OCI-LY1 (cell line): ENCODE results near the gene DAZAP2.

Experiments
- H2AFZ ChIP-seq: fragments of 200-600 bp; sonication (generic), shearing (Covaris generic); 2 replicates; pipeline ENCODE4 v1.6.0; 2014; ENCODE audit warnings: antibody characterized with exemption, mild to moderate bottlenecking, low read length
- H3F3A ChIP-seq: fragments of 200-600 bp; sonication (generic), shearing (Covaris generic); 2 replicates; pipeline ENCODE4 v1.6.0; 2014; ENCODE audit warnings: mild to moderate bottlenecking, antibody characterized with exemption, low read length, moderate library complexity; ENCODE audit not compliant: insufficient read depth
- H3K27ac ChIP-seq: fragments of 200-600 bp; sonication (generic); 2 replicates; pipeline ENCODE4 v1.5.1; 2014; ENCODE audit warnings: low read length, mixed run types, mild to moderate bottlenecking, low read depth; ENCODE audit not compliant: poor library complexity, severe bottlenecking
- H3K27me3 ChIP-seq: fragments of 200-600 bp; sonication (generic); 2 replicates; pipeline ENCODE4 v1.6.0; 2014; ENCODE audit warnings: antibody characterized with exemption, mild to moderate bottlenecking, low read length, moderate library complexity; ENCODE audit not compliant: insufficient read depth
- H3K36me3 ChIP-seq: fragments of 200-600 bp; sonication (generic); 2 replicates; pipeline ENCODE4 v1.6.1; 2014; ENCODE audit warnings: mild to moderate bottlenecking, antibody characterized with exemption, low read length, moderate library complexity, mixed read lengths; ENCODE audit not compliant: insufficient read depth
- H3K4me1 ChIP-seq: fragments of 200-600 bp; sonication (generic); 2 replicates; pipeline ENCODE4 v1.5.1; 2014; ENCODE audit warnings: mild to moderate bottlenecking, low read length, moderate library complexity; ENCODE audit not compliant: insufficient read depth, severe bottlenecking
- H3K4me2 ChIP-seq: fragments of 200-600 bp; sonication (generic), shearing (Covaris generic); 2 replicates; pipeline ENCODE4 v1.6.1; 2014; ENCODE audit warnings: low read length
- H3K4me3 ChIP-seq: fragments of 200-600 bp; sonication (generic); 2 replicates; pipeline ENCODE4 v1.5.1; 2014; ENCODE audit warnings: low read length, low read depth, mild to moderate bottlenecking, mixed read lengths; ENCODE audit not compliant: poor library complexity, severe bottlenecking
- H3K79me2 ChIP-seq: fragments of 200-600 bp; shearing (Covaris generic); 2 replicates; pipeline ENCODE4 v1.6.1; 2016; ENCODE audit warnings: mixed run types, low read length, mixed read lengths; ENCODE audit not compliant: insufficient read depth
- H3K9ac ChIP-seq: fragments of 200-600 bp; sonication (generic), shearing (Covaris generic); 2 replicates; pipeline ENCODE4 v1.6.1; 2014; ENCODE audit warnings: mild to moderate bottlenecking, low read length, mixed read lengths
- H3K9me2 ChIP-seq: fragments of 200-600 bp; sonication (generic), shearing (Covaris generic); 2 replicates; pipeline ENCODE4 v1.6.1; 2014; ENCODE audit warnings: low read depth, mild to moderate bottlenecking, low read length, mixed read lengths
- H3K9me3 ChIP-seq: fragments of 200-600 bp; shearing (Covaris generic); 2 replicates; pipeline ENCODE4 v1.6.1; 2014; ENCODE audit warnings: low read length, mixed read lengths
- H4K20me1 ChIP-seq: fragments of 200-600 bp; sonication (generic), shearing (Covaris generic); 2 replicates; pipeline ENCODE4 v1.6.0; 2016; ENCODE audit warnings: mild to moderate bottlenecking, low read length; ENCODE audit not compliant: insufficient read depth
- EZH2 ChIP-seq: fragments of 200-600 bp; sonication (generic), shearing (Covaris generic); IDR thresholded peaks from 2 replicates; pipeline ENCODE4 v1.8.0; 2017; ENCODE audit warnings: borderline replicate concordance, mixed run types, mild to moderate bottlenecking, antibody characterized with exemption, low read length, moderate library complexity, mixed read lengths
- TF ChIP-seq, protein P1 (sequence below): fragments of 200-600 bp; sonication (generic), shearing (Covaris generic); IDR thresholded peaks from 2 replicates; pipeline ENCODE4 v1.5.1; 2017; ENCODE audit warnings: mild to moderate bottlenecking, antibody characterized with exemption, low read length, moderate library complexity, mixed read lengths

DAZAP2 gene

DNA sequence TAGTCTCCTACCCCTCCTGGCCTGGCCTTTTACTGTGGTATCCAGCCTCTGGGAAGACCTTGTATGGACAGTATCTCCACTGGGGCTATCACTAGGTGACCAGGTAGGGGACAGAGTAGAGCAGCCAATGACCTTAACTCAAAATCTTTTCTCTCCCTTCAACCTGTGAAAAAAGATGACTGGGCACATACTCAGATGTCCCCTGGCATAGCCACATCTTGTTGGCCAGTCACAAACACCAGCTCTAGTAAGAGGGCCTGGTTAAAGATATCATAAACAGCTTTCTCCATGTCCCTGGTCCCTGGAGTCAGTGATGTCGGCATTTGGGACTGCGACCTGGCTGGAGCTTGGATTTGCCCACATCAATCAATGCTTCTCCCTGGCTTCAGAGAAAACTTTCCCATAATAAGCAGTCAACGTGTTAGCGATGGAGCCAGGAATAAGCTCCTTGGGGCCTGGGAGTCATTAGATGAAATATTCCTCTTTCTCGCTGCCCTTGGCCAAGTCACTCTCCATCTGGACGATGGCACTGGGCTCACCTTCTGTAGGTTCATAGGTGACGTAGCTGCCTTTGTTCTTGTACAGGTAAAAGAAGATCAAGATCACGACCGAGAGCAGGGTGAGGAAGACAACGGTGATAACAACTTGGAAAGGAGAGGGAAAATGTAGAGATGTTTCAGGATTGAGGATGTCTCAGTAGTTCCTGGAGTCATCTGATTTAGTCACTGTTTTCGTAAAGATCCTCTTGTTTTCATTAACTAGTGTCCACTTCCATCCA lies 7.0 kb downstream of the DAZAP2 start:
- TF ChIP-seq, protein P1, sequence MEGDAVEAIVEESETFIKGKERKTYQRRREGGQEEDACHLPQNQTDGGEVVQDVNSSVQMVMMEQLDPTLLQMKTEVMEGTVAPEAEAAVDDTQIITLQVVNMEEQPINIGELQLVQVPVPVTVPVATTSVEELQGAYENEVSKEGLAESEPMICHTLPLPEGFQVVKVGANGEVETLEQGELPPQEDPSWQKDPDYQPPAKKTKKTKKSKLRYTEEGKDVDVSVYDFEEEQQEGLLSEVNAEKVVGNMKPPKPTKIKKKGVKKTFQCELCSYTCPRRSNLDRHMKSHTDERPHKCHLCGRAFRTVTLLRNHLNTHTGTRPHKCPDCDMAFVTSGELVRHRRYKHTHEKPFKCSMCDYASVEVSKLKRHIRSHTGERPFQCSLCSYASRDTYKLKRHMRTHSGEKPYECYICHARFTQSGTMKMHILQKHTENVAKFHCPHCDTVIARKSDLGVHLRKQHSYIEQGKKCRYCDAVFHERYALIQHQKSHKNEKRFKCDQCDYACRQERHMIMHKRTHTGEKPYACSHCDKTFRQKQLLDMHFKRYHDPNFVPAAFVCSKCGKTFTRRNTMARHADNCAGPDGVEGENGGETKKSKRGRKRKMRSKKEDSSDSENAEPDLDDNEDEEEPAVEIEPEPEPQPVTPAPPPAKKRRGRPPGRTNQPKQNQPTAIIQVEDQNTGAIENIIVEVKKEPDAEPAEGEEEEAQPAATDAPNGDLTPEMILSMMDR = no peak
- no peak for TF ChIP-seq EZH2
- H3K4me1 ChIP-seq = peaks cover 8% of the 10 kb centered on the region
- H3F3A ChIP-seq = no peaks in the 10 kb centered on the region
- no peak overlapping the region for H3K4me3 ChIP-seq
- H2AFZ ChIP-seq = no peak overlapping the region
- H4K20me1 ChIP-seq = no peaks in the 10 kb centered on the region
- H3K79me2 ChIP-seq = no peaks in the 10 kb centered on the region
- no peak overlapping the region for H3K9ac ChIP-seq
- H3K36me3 ChIP-seq = peaks cover 38% of the 10 kb centered on the region
- H3K27ac ChIP-seq = no peak overlapping the region
- H3K4me2 ChIP-seq = no peak overlapping the region
- H3K9me3 ChIP-seq = no peaks in the 10 kb centered on the region
- H3K27me3 ChIP-seq = no peaks in the 10 kb centered on the region
- no peaks in the 10 kb centered on the region for H3K9me2 ChIP-seq

DNA sequence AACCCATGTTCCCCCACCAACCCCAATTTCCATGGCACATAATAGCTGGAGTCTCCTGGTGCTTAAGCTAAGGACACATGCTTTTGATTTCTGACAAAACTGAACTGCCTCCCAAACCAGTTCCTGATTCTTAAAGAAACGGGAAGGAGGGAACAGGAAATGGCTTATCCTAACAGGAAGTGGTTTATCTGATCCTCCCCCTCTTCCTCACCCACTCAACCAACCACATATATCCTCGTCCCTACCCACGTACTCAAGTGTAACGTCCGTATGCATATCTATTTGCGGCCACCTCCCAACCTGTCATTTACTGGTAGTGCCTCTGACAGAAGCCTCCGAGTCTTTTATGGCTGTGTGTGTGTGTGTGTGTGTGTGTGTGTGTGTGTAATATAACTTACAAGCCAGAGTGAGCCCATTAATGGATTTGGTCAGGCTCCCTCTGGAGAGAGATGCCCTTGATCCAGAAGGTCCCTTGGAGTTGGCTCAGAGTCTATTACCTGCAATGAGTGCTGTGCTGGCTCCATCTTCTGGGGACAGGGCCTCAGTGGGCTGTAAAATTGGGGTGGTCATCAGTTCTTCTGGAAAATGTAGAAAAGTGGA lies 7.7 kb downstream of the DAZAP2 start:
- Histone ChIP-seq H3K27ac (no peak overlapping the region), H3K4me1 (peaks cover 8% of the 10 kb centered on the region), H3K36me3 (peaks cover 31% of the 10 kb centered on the region), H3K4me2 (no peak overlapping the region), H3K27me3 (no peaks in the 10 kb centered on the region), H3K9me2 (no peaks in the 10 kb centered on the region), H2AFZ (no peak overlapping the region), H3K4me3 (no peak overlapping the region), H4K20me1 (no peaks in the 10 kb centered on the region), H3K9ac (no peak overlapping the region), H3F3A (no peaks in the 10 kb centered on the region), H3K79me2 (no peaks in the 10 kb centered on the region), H3K9me3 (no peaks in the 10 kb centered on the region)
- no peak for TF ChIP-seq EZH2
- TF ChIP-seq, protein P1 = peak; percentile 10; the same call in 1 of the 2 replicates

DNA sequence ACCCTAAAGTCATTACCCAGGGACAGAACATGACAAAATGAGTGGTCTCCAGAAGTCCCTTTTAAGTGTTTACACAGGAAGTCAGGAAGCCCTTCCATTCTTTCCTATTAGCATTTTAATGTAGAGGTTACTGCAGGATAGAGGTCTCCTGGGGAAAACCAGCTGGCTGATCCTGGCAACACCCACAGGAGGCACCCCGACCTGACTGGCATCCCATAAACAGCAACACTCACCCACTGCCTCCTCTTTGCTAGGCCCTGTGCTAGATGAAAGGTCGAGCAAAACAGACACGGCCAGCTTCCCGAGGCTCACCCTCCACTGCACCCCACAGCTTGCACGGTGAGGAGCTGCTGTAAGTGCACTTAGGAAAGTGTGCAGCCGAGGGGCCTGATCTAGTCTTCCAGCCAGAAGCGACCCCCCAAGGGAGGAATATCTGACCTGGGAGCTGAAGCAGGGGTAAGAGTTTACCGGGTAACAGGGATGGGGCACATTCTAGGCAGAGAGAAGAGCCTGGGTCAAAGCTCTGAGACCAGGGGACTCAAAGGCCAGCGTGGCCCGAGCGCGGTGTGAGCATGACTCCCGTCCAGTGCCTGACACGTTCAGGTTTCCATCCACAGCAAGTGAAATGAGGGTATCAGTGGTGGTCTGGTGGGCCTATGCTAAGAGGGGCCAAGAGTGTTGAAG lies 9.0 kb downstream of the DAZAP2 start:
- Histone ChIP-seq H3K4me1 (peaks cover 8% of the 10 kb centered on the region), H3K9me2 (no peaks in the 10 kb centered on the region), H3K9me3 (no peaks in the 10 kb centered on the region), H2AFZ (no peak overlapping the region), H3F3A (no peaks in the 10 kb centered on the region), H3K9ac (no peak overlapping the region), H3K27ac (no peak overlapping the region), H4K20me1 (no peaks in the 10 kb centered on the region), H3K27me3 (no peaks in the 10 kb centered on the region), H3K36me3 (peaks cover 20% of the 10 kb centered on the region), H3K79me2 (no peaks in the 10 kb centered on the region), H3K4me3 (no peak overlapping the region), H3K4me2 (no peak overlapping the region)
- TF ChIP-seq EZH2 = no peak
- TF ChIP-seq, protein P1 = no peak
